ENCODE measurements around the gene BDP1. TPM values are rescaled to one million over a fixed set of nuclear protein-coding genes. Genes with fewer than 3 reads are reported as not detected.

The BDP1 gene
- total RNA-seq, 1 experiment from 2014 or later, result 20.0 TPM

GRCh38 chr5:71529682-71530081 is 74.2 kb downstream of the BDP1 start:
- POLR2A ChIA-PET (ENCODE audit: unreplicated experiment), result interaction anchor here (0.5 kb wide), 1 partner anchor 34 kb away, joined by 6 read pairs; no protein-coding TSS in a partner anchor
- Histone ChIP-seq H3K4me2 (no peak overlapping the region), H3K79me2 (ENCODE audit: low read depth) (no peaks in the 10 kb centered on the region), H3K4me3 (no peak overlapping the region), H4K20me1 (ENCODE audit: insufficient read depth) (no peaks in the 10 kb centered on the region; the same call in 1 of the 2 replicates), H3K4me1 (replicated peaks; ENCODE audit: insufficient read depth) (no peaks in the 10 kb centered on the region), H3K9me3 (ENCODE audit: insufficient read depth, low read depth) (no peaks in the 10 kb centered on the region), H3K9me2 (ENCODE audit: insufficient read depth) (no peaks in the 10 kb centered on the region), H3K27ac (no peak overlapping the region), H3F3A (ENCODE audit: insufficient read depth, low read depth) (peaks cover 9% of the 10 kb centered on the region; the same call in 1 of the 2 replicates), H3K27me3 (ENCODE audit: insufficient read depth, low read depth) (no peaks in the 10 kb centered on the region), H2AFZ (no peak overlapping the region), H3K36me3 (ENCODE audit: low read depth) (peaks cover 5% of the 10 kb centered on the region; the same call in 1 of the 2 replicates)
- CTCF ChIA-PET, result no interaction called here
- TF ChIP-seq EZH2 (IDR thresholded peaks at IDR 0.05; ENCODE audit: low read depth) (no peak), CTCF (conservative IDR thresholded peaks at IDR 0.05) (no peak)
- intact Hi-C loops (cut with micrococcal nuclease; ENCODE audit: unreplicated experiment), result no loop called here
- DNase-seq, result no peak
- BruUV-seq (replicated peaks), result no TSS peak

- BruUV-seq (replicated peaks), result no TSS peak
- Histone ChIP-seq H3K9me3 (ENCODE audit: insufficient read depth, low read depth) (no peaks in the 10 kb centered on the region), H3K4me1 (replicated peaks; ENCODE audit: insufficient read depth) (no peaks in the 10 kb centered on the region), H4K20me1 (ENCODE audit: insufficient read depth) (no peaks in the 10 kb centered on the region; the same call in 1 of the 2 replicates), H3K27me3 (ENCODE audit: insufficient read depth, low read depth) (no peaks in the 10 kb centered on the region), H3K27ac (no peak overlapping the region), H3K9me2 (ENCODE audit: insufficient read depth) (no peaks in the 10 kb centered on the region), H3K79me2 (ENCODE audit: low read depth) (no peaks in the 10 kb centered on the region), H3K4me2 (no peak overlapping the region), H2AFZ (no peak overlapping the region), H3K36me3 (ENCODE audit: low read depth) (peaks cover 5% of the 10 kb centered on the region; the same call in 1 of the 2 replicates), H3K4me3 (no peak overlapping the region), H3F3A (ENCODE audit: insufficient read depth, low read depth) (peaks cover 9% of the 10 kb centered on the region; the same call in 1 of the 2 replicates)
- TF ChIP-seq CTCF (conservative IDR thresholded peaks at IDR 0.05), result no peak
- no peak for TF ChIP-seq EZH2 (IDR thresholded peaks at IDR 0.05; ENCODE audit: low read depth)
- DNase-seq, result no peak
- intact Hi-C loops (cut with micrococcal nuclease; ENCODE audit: unreplicated experiment), result no loop called here
- ChIA-PET CTCF (no interaction called here), POLR2A (ENCODE audit: unreplicated experiment) (no interaction called here)
Observed at GRCh38 chr5:71533142-71533541, 77.7 kb downstream of the BDP1 start.

- Histone ChIP-seq H3K4me2 (no peak overlapping the region), H3K27ac (no peak overlapping the region), H2AFZ (no peak overlapping the region), H4K20me1 (ENCODE audit: insufficient read depth) (no peaks in the 10 kb centered on the region; the same call in 1 of the 2 replicates), H3K4me1 (replicated peaks; ENCODE audit: insufficient read depth) (no peaks in the 10 kb centered on the region), H3K9me2 (ENCODE audit: insufficient read depth) (no peaks in the 10 kb centered on the region), H3K36me3 (ENCODE audit: low read depth) (peaks cover 5% of the 10 kb centered on the region; the same call in 1 of the 2 replicates), H3F3A (ENCODE audit: insufficient read depth, low read depth) (peaks cover 9% of the 10 kb centered on the region; the same call in 1 of the 2 replicates), H3K27me3 (ENCODE audit: insufficient read depth, low read depth) (no peaks in the 10 kb centered on the region), H3K79me2 (ENCODE audit: low read depth) (no peaks in the 10 kb centered on the region), H3K4me3 (no peak overlapping the region), H3K9me3 (ENCODE audit: insufficient read depth, low read depth) (no peaks in the 10 kb centered on the region)
- POLR2A ChIA-PET (ENCODE audit: unreplicated experiment), result no interaction called here
- intact Hi-C loops (cut with micrococcal nuclease; ENCODE audit: unreplicated experiment), result no loop called here
- no peak for DNase-seq
- BruUV-seq (replicated peaks), result no TSS peak
- TF ChIP-seq CTCF (conservative IDR thresholded peaks at IDR 0.05) (no peak), EZH2 (IDR thresholded peaks at IDR 0.05; ENCODE audit: low read depth) (no peak)
- CTCF ChIA-PET, result no interaction called here
Observed at GRCh38 chr5:71533615-71534014, 78.2 kb downstream of the BDP1 start.
